Measurements from ENCODE around the gene ADAMTS7. TPM values are rescaled to one million over a fixed set of nuclear protein-coding genes. Genes with fewer than 3 reads are reported as not detected.

Gene ADAMTS7
- total and polyA plus RNA-seq, 2 of the 4 experiments (the other 2 are of a cell fraction), result 1.4 to 12.6 TPM

- Histone ChIP-seq H3K27ac (ENCODE audit: insufficient read depth, low read length) (no peak overlapping the region), H3K14ac (replicated peaks; ENCODE audit: low read depth, low read length) (no peak overlapping the region), H3K79me1 (ENCODE audit: low read depth in 1 of 2, low read length in 2 of 2) (no peaks in the 10 kb centered on the region), H2BK15ac (ENCODE audit: low read depth, low read length) (no peak overlapping the region), H3K18ac (ENCODE audit: low read depth, low read length) (no peak overlapping the region), H4K20me1 (ENCODE audit: insufficient read depth, low read length) (no peaks in the 10 kb centered on the region), H4K5ac (ENCODE audit: low read depth, low read length) (no peak overlapping the region), H2BK120ac (ENCODE audit: low read depth, low read length) (no peak overlapping the region), H3K27me3 (ENCODE audit: control insufficient read depth, insufficient read depth, low read length) (no peaks in the 10 kb centered on the region), H3K9me1 (ENCODE audit: insufficient read depth, low read length) (no peaks in the 10 kb centered on the region), H2BK5ac (ENCODE audit: low read depth, low read length, poor library complexity, severe bottlenecking) (no peak overlapping the region), H2AFZ (replicated peaks; ENCODE audit: low read length, poor library complexity) (no peak overlapping the region), H2BK20ac (ENCODE audit: low read depth, low read length) (no peak overlapping the region), H3K4ac (ENCODE audit: low read depth, low read length) (no peak overlapping the region), H3K4me2 (ENCODE audit: low read depth, low read length) (no peak overlapping the region), H4K8ac (ENCODE audit: low read depth in 2 of 2, low read length in 2 of 2) (no peak overlapping the region), H2AK9ac (replicated peaks; ENCODE audit: low read depth, low read length, poor library complexity) (no peak overlapping the region), H2AK5ac (ENCODE audit: low read depth, low read length) (no peak overlapping the region), H3K9ac (ENCODE audit: low read depth, low read length) (no peak overlapping the region), H3K36me3 (ENCODE audit: control insufficient read depth, insufficient read depth, low read length) (peaks cover 54% of the 10 kb centered on the region), H3K23ac (ENCODE audit: low read depth, low read length) (no peak overlapping the region), H4K91ac (ENCODE audit: insufficient read depth, low read depth, low read length) (no peak overlapping the region), H3K56ac (ENCODE audit: extremely low read depth, insufficient read depth, low read length) (no peak overlapping the region), H3K4me1 (ENCODE audit: control insufficient read depth, insufficient read depth, low read length) (no peaks in the 10 kb centered on the region), H3K9me3 (ENCODE audit: control insufficient read depth, insufficient read depth, low read length) (no peaks in the 10 kb centered on the region), H3K4me3 (ENCODE audit: insufficient read depth, low read depth, low read length) (no peak overlapping the region)
- ChIA-PET CTCF (no interaction called here), POLR2A (ENCODE audit: unreplicated experiment) (no interaction called here)
- intact Hi-C loops (cut with micrococcal nuclease) (no loop called here), in situ Hi-C loops (cut with MboI; ENCODE audit: low sequenced_read_pairs) (no loop called here), dilution Hi-C loops (cut with HindIII; ENCODE audit: low sequenced_read_pairs, unreplicated experiment) (no loop called here)
- BruUV-seq (replicated peaks), result no TSS peak
- no peak for ATAC-seq (ENCODE audit: low read depth)
- DNase-seq, result no peak
- WGBS, 2 experiments (ENCODE audit: extremely low coverage in 2 of 2, insufficient read length in 1 of 2), result 100% methylated on average over 1 of the region's 4 CpGs; no CpG with 5 or more reads in 1 of the 2 experiments
- TF ChIP-seq CEBPB (IDR thresholded peaks at IDR 0.05; ENCODE audit: low read depth, low read length) (no peak), CTCF (conservative IDR thresholded peaks at IDR 0.05; ENCODE audit: low read depth, low read length) (no peak), POLR2A (IDR thresholded peaks at IDR 0.05; ENCODE audit: low read depth, low read length) (no peak), BHLHE40 (IDR thresholded peaks at IDR 0.05; ENCODE audit: low read depth, low read length) (no peak), MXI1 (IDR thresholded peaks at IDR 0.05; ENCODE audit: borderline replicate concordance, low read depth, low read length) (no peak), RCOR1 (IDR thresholded peaks at IDR 0.05; ENCODE audit: insufficient replicate concordance, low read length) (no peak), RFX5 (IDR thresholded peaks at IDR 0.05; ENCODE audit: low read depth, low read length) (no peak), MAZ (IDR thresholded peaks at IDR 0.05; ENCODE audit: borderline replicate concordance, low read depth, low read length) (no peak), RAD21 (IDR thresholded peaks at IDR 0.05; ENCODE audit: low read length) (no peak)
Observed at GRCh38 chr15:78791357-78791756, 19.9 kb downstream of the ADAMTS7 start.

Measured in IMR-90 (cell line).